Neural progenitor cell (in vitro differentiated cells): Measurements from ENCODE around the gene KRTAP10-5. TPM values are rescaled to one million over a fixed set of nuclear protein-coding genes. Genes with fewer than 3 reads are reported as not detected.
A peak's percentile ranks its signal among the peaks of the same experiment; 100 is the strongest.

Experiments used
- DNase-seq: peaks from one replicate; pipeline ENCODE4 v3.0.0-alpha.2; 2016; ENCODE audit warnings: low spot score
- H2AFZ ChIP-seq: fragments of 200-600 bp; sonication (generic); replicated peaks from 2 replicates; pipeline ENCODE4 v1.6.1; 2016; ENCODE audit warnings: antibody characterized with exemption
- H3F3A ChIP-seq: fragments of 200-600 bp; sonication (generic); 2 replicates; pipeline ENCODE4 v1.6.1; 2016; ENCODE audit warnings: antibody characterized with exemption, low read depth
- H3K27ac ChIP-seq: fragments of 200-600 bp; sonication (generic); 2 replicates; pipeline ENCODE4 v1.5.1; 2016; ENCODE audit warnings: mild to moderate bottlenecking
- H3K27me3 ChIP-seq: fragments of 200-600 bp; sonication (generic); 2 replicates; pipeline ENCODE4 v1.6.1; 2016; ENCODE audit warnings: mild to moderate bottlenecking, moderate library complexity
- H3K36me3 ChIP-seq: fragments of 200-600 bp; sonication (generic); 2 replicates; pipeline ENCODE4 v1.5.1; 2016
- H3K4me1 ChIP-seq: fragments of 200-600 bp; sonication (generic); 2 replicates; pipeline ENCODE4 v1.6.1; 2016; ENCODE audit warnings: mixed run types
- H3K4me2 ChIP-seq: fragments of 200-600 bp; sonication (generic); 2 replicates; pipeline ENCODE4 v1.6.1; 2016
- H3K4me3 ChIP-seq: fragments of 200-600 bp; sonication (generic); 2 replicates; pipeline ENCODE4 v1.5.1; 2016
- H3K79me2 ChIP-seq: fragments of 200-600 bp; sonication (generic); 2 replicates; pipeline ENCODE4 v1.6.1; 2016; ENCODE audit warnings: low read depth
- H3K9ac ChIP-seq: fragments of 200-600 bp; sonication (generic); 2 replicates; pipeline ENCODE4 v1.6.1; 2016
- H3K9me3 ChIP-seq: fragments of 200-600 bp; sonication (generic); 2 replicates; pipeline ENCODE4 v1.5.1; 2016; ENCODE audit warnings: low read depth
- H4K20me1 ChIP-seq: fragments of 200-600 bp; sonication (generic); 2 replicates; pipeline ENCODE4 v1.6.1; 2016; ENCODE audit warnings: low read depth
- H3K27ac Mint-ChIP-seq: 3 replicates; pipeline ENCODE4 v1.8.0; 2021; ENCODE audit warnings: mixed read lengths
- H3K27me3 Mint-ChIP-seq: 2 replicates; pipeline ENCODE4 v1.8.0; 2022; ENCODE audit warnings: low read depth, mild to moderate bottlenecking, inconsistent platforms, moderate library complexity, mixed read lengths; ENCODE audit not compliant: insufficient read depth
- H3K36me3 Mint-ChIP-seq: 3 replicates; pipeline ENCODE4 v1.8.0; 2021; ENCODE audit warnings: mixed read lengths
- H3K4me1 Mint-ChIP-seq: 3 replicates; pipeline ENCODE4 v1.8.0; 2021; ENCODE audit warnings: mixed read lengths
- H3K4me3 Mint-ChIP-seq: 3 replicates; pipeline ENCODE4 v1.8.0; 2021; ENCODE audit warnings: mild to moderate bottlenecking, moderate library complexity, mixed read lengths
- H3K9me3 Mint-ChIP-seq: 3 replicates; pipeline ENCODE4 v1.8.0; 2020; ENCODE audit warnings: mixed read lengths
- CTCF ChIP-seq: fragments of 200-600 bp; sonication (generic); IDR thresholded peaks from 2 replicates; pipeline ENCODE4 v1.5.1; 2017; ENCODE audit warnings: antibody characterized with exemption, mild to moderate bottlenecking
- EZH2 ChIP-seq: fragments of 200-600 bp; sonication (generic); IDR thresholded peaks from 2 replicates; pipeline ENCODE4 v1.6.1; 2017; ENCODE audit warnings: antibody characterized with exemption, mild to moderate bottlenecking, moderate library complexity
- EZH2phosphoT487 ChIP-seq: fragments of 200-600 bp; sonication (generic); IDR thresholded peaks from 2 replicates; pipeline ENCODE4 v1.6.1; 2017; ENCODE audit warnings: antibody characterized with exemption
- total RNA-seq: library from RNA; depleted of rRNA; stranded (reverse); fragments of >200 nt; gene quantifications from 2 replicates; pipeline ENCODE4 v1.2.3, GENCODE V29; 2015; ENCODE audit warnings: low replicate concordance

KRTAP10-5 gene
- total RNA-seq, 1 donor from 2014 or later: not detected

GRCh38 chr21:44539991-44540666 lies 40.3 kb downstream of the KRTAP10-5 start, which contains the start of gene KRTAP10-1:
TSS of gene KRTAP10-1 (minus strand) at chr21:44540195. CDS start at chr21:44540150, 45 bp downstream.
- Histone ChIP-seq H3K4me3 (no peak within 1 kb of the TSS), H2AFZ (no peak within 1 kb of the TSS), H3K27ac (no peak within 1 kb of the TSS), H4K20me1 (no peaks in the 10 kb centered on the region), H3K27me3 (no peaks in the 10 kb centered on the region), H3K36me3 (no peaks in the 10 kb centered on the region), H3K79me2 (no peaks in the 10 kb centered on the region), H3K9ac (no peak within 1 kb of the TSS), H3K4me1 (no peaks in the 10 kb centered on the region), H3K4me2 (no peak within 1 kb of the TSS), H3K9me3 (peaks cover 11% of the 10 kb centered on the region), H3F3A (no peaks in the 10 kb centered on the region)
- Mint-ChIP-seq H3K4me1 (no peaks in the 10 kb centered on the region), H3K9me3 (peaks cover 4% of the 10 kb centered on the region), H3K4me3 (no peak within 1 kb of the TSS), H3K27ac (no peak within 1 kb of the TSS), H3K27me3 (no peaks in the 10 kb centered on the region), H3K36me3 (no peaks in the 10 kb centered on the region)
- no peak for DNase-seq
- TF ChIP-seq EZH2phosphoT487: no peak

GRCh38 chr21:44539046-44539445 lies 41.4 kb downstream of the KRTAP10-5 start:
- peaks cover 11% of the 10 kb centered on the region for H3K9me3 ChIP-seq
- no peaks in the 10 kb centered on the region for H4K20me1 ChIP-seq
- no peaks in the 10 kb centered on the region for H3K79me2 ChIP-seq
- H3F3A ChIP-seq: no peaks in the 10 kb centered on the region
- no peak overlapping the region for H3K9ac ChIP-seq
- H3K36me3 ChIP-seq: no peaks in the 10 kb centered on the region
- TF ChIP-seq CTCF (no peak), EZH2 (no peak), EZH2phosphoT487 (no peak)
- H3K4me2 ChIP-seq: no peak overlapping the region
- H3K4me3 Mint-ChIP-seq: no peak overlapping the region
- no peaks in the 10 kb centered on the region for H3K4me1 Mint-ChIP-seq
- H3K27ac Mint-ChIP-seq: peak overlapping the region; percentile 61
- peaks cover 4% of the 10 kb centered on the region for H3K27me3 Mint-ChIP-seq
- no peak overlapping the region for H3K4me3 ChIP-seq
- no peak overlapping the region for H2AFZ ChIP-seq
- H3K36me3 Mint-ChIP-seq: no peaks in the 10 kb centered on the region
- H3K27me3 ChIP-seq: no peaks in the 10 kb centered on the region
- H3K27ac ChIP-seq: no peak overlapping the region
- H3K4me1 ChIP-seq: no peaks in the 10 kb centered on the region
- no peak for DNase-seq
- peaks cover 2% of the 10 kb centered on the region for H3K9me3 Mint-ChIP-seq

GRCh38 chr21:44537930-44538911 lies 42.2 kb downstream of the KRTAP10-5 start:
- DNase-seq: no peak
- TF ChIP-seq CTCF (no peak), EZH2phosphoT487 (no peak)

More at GRCh38 chr21:44537930-44538911, 42.2 kb downstream of the KRTAP10-5 start:
- Histone ChIP-seq H3K27me3 (no peaks in the 10 kb centered on the region), H3F3A (no peaks in the 10 kb centered on the region), H3K4me2 (no peak overlapping the region), H3K27ac (no peak overlapping the region), H3K36me3 (no peaks in the 10 kb centered on the region), H2AFZ (no peak overlapping the region), H3K4me1 (no peaks in the 10 kb centered on the region), H4K20me1 (no peaks in the 10 kb centered on the region), H3K9ac (no peak overlapping the region), H3K9me3 (peaks cover 10% of the 10 kb centered on the region), H3K4me3 (no peak overlapping the region), H3K79me2 (no peaks in the 10 kb centered on the region)
- Mint-ChIP-seq H3K27ac (peak overlapping the region; percentile 64), H3K9me3 (peaks cover 2% of the 10 kb centered on the region), H3K4me3 (no peak overlapping the region), H3K27me3 (peaks cover 5% of the 10 kb centered on the region), H3K4me1 (no peaks in the 10 kb centered on the region), H3K36me3 (no peaks in the 10 kb centered on the region)
